ENCODE data around the gene MTF2.
"Not testable (repeated sequence)": the region's sequence is repeated elsewhere in the genome, so short reads cannot be mapped to it uniquely, and the experiment has no call there.

Gene MTF2

DNA sequence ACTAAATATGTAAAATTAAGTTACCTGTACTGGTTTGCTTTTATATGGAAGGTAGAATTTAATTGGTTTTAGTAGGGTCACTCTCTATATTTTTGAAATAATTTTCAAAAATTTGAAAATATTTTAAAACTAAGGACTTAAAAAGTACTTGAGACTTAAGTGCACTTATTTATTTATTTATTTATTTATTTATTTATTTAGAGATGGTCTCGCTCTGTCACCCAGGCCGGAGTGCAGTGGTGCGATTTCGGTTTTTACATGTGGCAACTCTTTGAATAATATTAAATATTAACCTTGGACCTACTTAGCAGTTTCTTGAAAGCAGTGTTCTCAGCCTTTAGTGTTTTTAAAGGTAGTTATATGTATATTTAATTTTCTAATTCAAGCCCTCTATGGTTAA, 64.7 kb downstream of the MTF2 start:
- no peak for DNase-seq

DNA sequence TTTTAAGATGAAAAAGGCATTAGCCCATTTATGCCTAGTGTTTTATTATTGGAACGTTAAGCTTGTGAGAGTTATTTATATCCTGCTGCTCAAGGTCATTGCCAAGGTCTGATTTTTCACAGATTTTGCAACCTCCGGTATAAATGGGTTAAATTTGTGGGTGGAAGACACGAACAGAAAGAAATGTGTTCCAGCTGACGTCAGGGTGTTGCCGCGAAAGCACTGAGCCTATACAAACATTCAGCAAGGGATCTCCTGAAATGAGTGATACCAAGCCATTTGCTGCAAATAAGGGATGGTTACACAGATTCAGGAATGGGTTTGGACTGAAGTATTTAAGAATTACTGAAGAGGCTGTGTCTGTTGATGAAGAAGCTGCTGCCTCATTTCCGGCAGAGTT, 68.9 kb downstream of the MTF2 start:
- no peak for DNase-seq

GRCh38 chr1:93150729-93151128, 71.6 kb downstream of the MTF2 start:
- DNase-seq = no peak

DNA sequence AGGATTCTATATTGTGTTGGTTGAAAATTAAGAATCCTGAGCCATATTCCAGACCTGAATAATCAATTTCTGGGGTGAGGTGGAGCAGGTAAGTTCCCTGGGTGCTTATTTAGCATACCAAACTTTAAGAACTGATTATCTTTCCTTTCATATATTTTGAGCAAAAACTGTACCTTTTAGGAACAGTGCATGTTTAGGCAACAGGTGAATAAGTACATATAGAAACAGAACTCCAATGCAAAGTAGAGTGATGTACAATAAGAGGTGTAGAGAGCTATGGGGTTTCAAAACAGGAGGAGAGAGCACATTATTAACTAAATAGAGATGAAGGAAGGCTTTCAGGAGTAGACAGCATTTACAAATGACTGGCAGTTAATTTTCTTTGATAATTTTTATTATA, 72.4 kb downstream of the MTF2 start:
- no peak for DNase-seq

DNA sequence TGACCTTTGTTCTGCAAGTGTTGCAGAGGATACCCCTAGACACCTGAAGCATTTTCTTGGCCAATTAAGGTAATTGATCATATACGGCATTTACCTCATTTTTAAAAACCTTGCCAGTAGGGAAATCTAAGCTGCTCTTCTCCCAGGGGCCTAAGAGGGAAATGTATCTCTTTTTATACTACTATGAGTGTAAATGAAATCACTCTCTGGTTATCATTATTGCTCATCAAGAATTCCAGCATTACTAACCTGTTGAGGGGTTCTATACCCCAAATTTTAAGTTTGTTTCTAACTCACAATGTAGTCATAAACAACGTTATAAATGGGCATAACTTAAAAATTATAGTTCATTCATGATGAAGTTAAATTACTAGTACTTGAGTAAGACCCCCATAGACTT, 73.8 kb downstream of the MTF2 start:
- DNase-seq = no peak

- DNase-seq = no peak
Measured at GRCh38 chr1:93154898-93155297, 75.8 kb downstream of the MTF2 start.

GRCh38 chr1:93155335-93155734, 76.3 kb downstream of the MTF2 start:
- DNase-seq = no peak

- DNase-seq = no peak
Measured at GRCh38 chr1:93159337-93159736, 80.3 kb downstream of the MTF2 start.

GRCh38 chr1:93163314-93163713, 84.2 kb downstream of the MTF2 start:
- not testable (repeated sequence) for DNase-seq

- no peak for DNase-seq
Measured at GRCh38 chr1:93164816-93165215, 85.7 kb downstream of the MTF2 start.

GRCh38 chr1:93165895-93166294, 86.8 kb downstream of the MTF2 start:
- not testable (repeated sequence) for DNase-seq

- DNase-seq = no peak
Measured at GRCh38 chr1:93167006-93167405, 87.9 kb downstream of the MTF2 start.

DNA sequence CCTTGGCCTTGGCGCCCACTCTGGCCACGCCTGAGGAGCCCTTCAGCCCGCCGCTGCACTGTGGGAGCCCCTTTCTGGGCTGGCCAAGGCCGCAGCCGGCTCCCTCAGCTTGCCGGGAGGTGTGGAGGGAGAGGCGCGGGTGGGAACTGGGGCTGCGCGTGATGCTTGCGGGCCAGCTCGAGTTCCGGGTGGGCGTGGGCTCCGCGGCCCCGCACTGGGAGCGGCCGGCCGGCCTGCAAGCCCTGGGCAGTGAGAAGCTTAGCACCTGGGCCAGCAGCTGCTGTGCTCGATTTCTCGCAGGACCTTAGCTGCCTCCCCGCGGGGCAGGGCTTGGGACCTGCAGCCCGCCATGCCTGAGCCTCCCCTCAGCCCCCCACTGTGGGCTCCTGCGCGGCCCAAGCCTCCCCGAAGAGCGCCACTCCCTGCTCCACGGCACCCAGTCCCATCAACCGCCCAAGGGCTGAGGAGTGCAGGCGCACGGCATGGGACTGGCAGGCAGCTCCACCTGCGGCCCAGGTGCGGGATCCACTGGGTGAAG, 91.1 kb downstream of the MTF2 start:
- not testable (repeated sequence) for DNase-seq

GRCh38 chr1:93171549-93172034, 92.5 kb downstream of the MTF2 start:
- DNase-seq = no peak

DNA sequence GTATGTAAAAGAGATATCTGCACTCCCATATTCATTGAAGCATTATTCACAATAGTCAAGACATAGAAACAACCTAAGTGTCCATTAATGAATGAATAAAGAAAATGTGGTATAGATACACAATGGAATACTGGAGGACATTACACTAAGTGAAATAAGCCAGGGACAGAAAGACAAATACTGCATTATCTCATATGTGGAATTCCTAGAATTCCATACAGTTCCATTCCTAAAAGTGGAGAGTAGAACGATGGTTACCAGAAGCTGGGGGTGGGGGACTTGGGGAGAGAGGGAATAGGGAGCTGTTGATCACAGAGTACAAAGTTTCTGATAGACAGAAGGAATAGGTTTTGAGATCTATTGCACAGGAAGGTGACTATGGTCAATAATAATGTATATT, 93.7 kb downstream of the MTF2 start:
- no peak for DNase-seq

DNA sequence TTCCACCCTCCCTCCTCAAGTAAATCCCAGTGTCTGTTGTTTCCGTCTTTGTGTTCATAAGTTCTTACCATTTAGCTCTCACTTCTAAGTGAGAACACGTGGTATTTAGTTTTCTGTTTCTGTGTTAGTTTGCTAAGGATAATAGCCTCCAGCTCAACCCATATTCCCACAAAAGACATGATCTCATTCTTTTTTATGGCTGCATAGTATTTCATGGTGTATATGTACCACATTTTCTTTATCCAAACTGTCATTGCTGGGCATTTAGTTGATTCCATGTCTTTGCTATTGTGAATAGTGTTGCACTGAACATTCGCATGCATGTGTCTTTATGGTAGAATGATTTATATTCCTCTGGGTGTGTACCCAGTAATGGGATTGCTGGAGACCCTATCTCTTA, 95.6 kb downstream of the MTF2 start:
- not testable (repeated sequence) for DNase-seq

GRCh38 chr1:93177991-93178390, 98.9 kb downstream of the MTF2 start:
- no peak for DNase-seq

GRCh38 chr1:93178418-93178817, 99.3 kb downstream of the MTF2 start:
- no peak for DNase-seq

- DNase-seq = peak; percentile 82 to 95 (median 90)
Measured at GRCh38 chr1:93179886-93180722, 101.0 kb downstream of the MTF2 start, which contains the start of gene TMED5. Gene TMED5 (minus strand): TSS chr1:93180413. CDS start chr1:93180242, 171 bp downstream.

DNA sequence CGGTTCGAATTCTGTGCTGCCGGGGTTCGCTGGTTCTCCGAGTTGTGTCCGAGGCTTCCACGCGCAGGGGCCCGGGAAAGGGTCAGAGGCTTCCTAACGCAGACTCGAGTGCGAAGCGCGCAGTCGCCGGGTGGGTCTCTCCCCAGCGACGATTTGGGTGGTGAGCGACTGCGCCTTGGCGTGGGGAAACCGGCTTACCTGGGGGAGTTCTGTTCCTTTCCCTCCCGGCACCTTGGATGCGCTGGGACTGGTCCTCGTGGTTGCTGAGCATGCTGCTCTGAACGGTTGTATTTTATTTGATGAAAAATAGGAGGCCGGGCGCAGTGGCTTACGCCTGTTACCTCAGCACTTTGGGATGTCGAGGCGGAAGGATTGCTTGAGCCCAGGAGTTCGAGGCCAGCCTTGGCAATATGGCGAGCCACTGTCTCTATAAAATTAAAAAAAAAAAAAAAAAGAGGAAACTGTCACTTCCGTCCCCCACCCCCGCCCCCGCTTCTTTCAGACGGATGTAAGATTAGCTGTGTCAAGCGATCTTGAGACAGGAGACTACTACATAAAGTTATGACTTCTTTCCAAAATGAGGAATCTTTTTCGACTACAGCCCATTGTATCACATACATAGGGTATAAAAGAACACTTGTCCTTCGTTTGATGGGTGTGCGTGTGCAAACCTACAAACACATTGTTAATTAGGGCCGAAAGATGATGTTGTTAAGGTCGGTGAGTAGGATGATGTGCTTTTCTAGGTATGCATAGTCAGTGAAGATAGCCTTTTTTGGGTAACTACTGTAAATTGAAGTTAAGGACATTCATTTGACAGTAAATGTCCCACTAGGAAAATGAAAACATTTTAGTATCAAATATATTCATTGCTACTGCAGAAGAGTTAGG, 101.9 kb downstream of the MTF2 start, which contains the start of gene CCDC18:
Gene CCDC18 (plus strand): TSS at position 2 of the 891 bp plus-strand sequence. CDS start 2,638 bp downstream, outside the sequence.
- DNase-seq = peak; percentile 27 to 44 (median 34)

- no peak for DNase-seq
Measured at GRCh38 chr1:93186667-93187066, 107.6 kb downstream of the MTF2 start.
